Endothelial cell of umbilical vein (primary cell): ENCODE data around the gene ACLY. TPM values are rescaled to one million over a fixed set of nuclear protein-coding genes. Genes with fewer than 3 reads are reported as not detected.
A peak's percentile ranks its signal among the peaks of the same experiment; 100 is the strongest.

ENCODE experiments used
- BruUV-seq: library from RNA; stranded (reverse); fragments of 400-500 nt; replicated peaks from 2 replicates; lab custom pipeline; 2021; lab: Mats Ljungman, UMichigan
- CTCF ChIA-PET: fragments of 300-600, 350-600 bp; sonication (Branson Sonifier 250); formaldehyde crosslinking; loops from one replicate; lab custom pipeline; 2021; ENCODE audit warnings: antibody characterized with exemption, inconsistent platforms; lab: Charles Lee
- POLR2A ChIA-PET: fragments of 300-600, 350-600 bp; sonication (Branson Sonifier 250); formaldehyde crosslinking; loops from one replicate; lab custom pipeline; 2021; ENCODE audit warnings: antibody characterized with exemption, inconsistent platforms; lab: Charles Lee
- DNase-seq: peaks from one replicate; pipeline ENCODE4 v3.0.0-alpha.2; 2011; ENCODE audit warnings: low read depth, low spot score
- FAIRE-seq: peaks from 2 replicates; lab custom pipeline; 2011; peaks lifted over from hg19 to GRCh38; lab: Jason Lieb, UNC
- H2AFZ ChIP-seq: 2 replicates; pipeline ENCODE4 v1.6.0; 2012; ENCODE audit warnings: low read depth, low read length, control low read depth, inconsistent platforms
- H3K27ac ChIP-seq: 2 replicates; pipeline ENCODE4 v1.5.1; 2011; ENCODE audit warnings: low read depth, mild to moderate bottlenecking, control low read depth, low read length, moderate library complexity; ENCODE audit not compliant: insufficient read depth
- H3K27me3 ChIP-seq, 2 experiments: 2 replicates each; pipeline versions ENCODE4 v1.6.0 to v1.6.1; 2011; ENCODE audit warnings: low read length in 2 of 2, mixed read lengths in 1 of 2; ENCODE audit not compliant: control insufficient read depth in 2 of 2, insufficient read depth in 2 of 2
- H3K36me3 ChIP-seq, 2 experiments: 2 replicates in 1 of 2; 3 replicates in 1 of 2; pipeline ENCODE4 v1.5.1; 2011; ENCODE audit warnings: low read length in 2 of 2, mild to moderate bottlenecking in 1 of 2, moderate library complexity in 1 of 2; ENCODE audit not compliant: control insufficient read depth in 2 of 2, insufficient read depth in 2 of 2; ENCODE audit errors: extremely low read depth in 1 of 2
- H3K4me1 ChIP-seq: 3 replicates; pipeline ENCODE4 v1.5.1; 2011; ENCODE audit warnings: mild to moderate bottlenecking, low read length; ENCODE audit not compliant: control insufficient read depth, insufficient read depth; ENCODE audit errors: extremely low read depth
- H3K4me2 ChIP-seq: 2 replicates; pipeline ENCODE4 v1.6.1; 2011; ENCODE audit warnings: low read length, control low read depth, mixed read lengths; ENCODE audit not compliant: insufficient read depth
- H3K4me3 ChIP-seq, 3 experiments: fragments of 200-600 bp in 1 of 3; sonication (generic), shearing (Covaris generic) in 1 of 3; replicated peaks in 1 of 3; 2 replicates each; pipeline ENCODE4 v1.5.1; 2011 to 2016; ENCODE audit warnings: control low read depth in 3 of 3, low read length in 3 of 3, mild to moderate bottlenecking in 2 of 3, inconsistent platforms in 1 of 3, low read depth in 1 of 3, moderate library complexity in 1 of 3; ENCODE audit not compliant: insufficient read depth in 1 of 3
- H3K79me2 ChIP-seq: 2 replicates; pipeline ENCODE4 v1.6.0; 2012; ENCODE audit warnings: low read length, inconsistent platforms; ENCODE audit not compliant: control insufficient read depth, insufficient read depth
- H3K9ac ChIP-seq: replicated peaks from 2 replicates; pipeline ENCODE3; 2011; ENCODE audit warnings: low read length, control low read depth; ENCODE audit not compliant: insufficient read depth; ENCODE audit errors: extremely low read depth
- H3K9me1 ChIP-seq: replicated peaks from 3 replicates; pipeline ENCODE4 v1.6.0; 2011; ENCODE audit warnings: mild to moderate bottlenecking, low read length; ENCODE audit not compliant: control insufficient read depth, insufficient read depth; ENCODE audit errors: extremely low read depth
- H3K9me3 ChIP-seq: replicated peaks from 2 replicates; pipeline ENCODE4 v1.5.1; 2012; ENCODE audit warnings: low read length, inconsistent platforms; ENCODE audit not compliant: control insufficient read depth, insufficient read depth
- H4K20me1 ChIP-seq: replicated peaks from 2 replicates; pipeline ENCODE3; 2011; ENCODE audit warnings: mild to moderate bottlenecking, low read length; ENCODE audit not compliant: control insufficient read depth, insufficient read depth; ENCODE audit errors: extremely low read depth
- EZH2 ChIP-seq: IDR thresholded peaks from 2 replicates; pipeline ENCODE4 v1.6.1; 2012; ENCODE audit warnings: borderline replicate concordance, low read depth, mild to moderate bottlenecking, moderate library complexity, low read length, inconsistent platforms; ENCODE audit not compliant: severe bottlenecking
- FOS ChIP-seq: IDR thresholded peaks from 2 replicates; pipeline ENCODE4 v1.6.1; 2011; ENCODE audit warnings: mild to moderate bottlenecking, low read length, moderate library complexity, borderline replicate concordance; ENCODE audit not compliant: insufficient read depth
- GATA2 ChIP-seq: IDR thresholded peaks from 2 replicates; pipeline ENCODE4 v1.7.0; 2011; ENCODE audit warnings: low read depth, mild to moderate bottlenecking, moderate library complexity, mixed read lengths, low read length; ENCODE audit not compliant: insufficient read length, insufficient read depth
- JUN ChIP-seq: IDR thresholded peaks from 2 replicates; pipeline ENCODE4 v1.6.1; 2011; ENCODE audit warnings: borderline replicate concordance, low read depth; ENCODE audit not compliant: insufficient read length, insufficient read depth
- MYC ChIP-seq: IDR thresholded peaks from one replicate; pipeline ENCODE4 v1.6.1; 2011; ENCODE audit warnings: mild to moderate bottlenecking, low read depth, low read length
- POLR2A ChIP-seq: IDR thresholded peaks from 2 replicates; pipeline ENCODE4 v1.6.1; 2012; ENCODE audit warnings: low read depth, mild to moderate bottlenecking, control low read depth, low read length
- POLR2AphosphoS5 ChIP-seq: IDR thresholded peaks from 2 replicates; pipeline ENCODE4 v1.6.1; 2012; ENCODE audit warnings: low read depth, mild to moderate bottlenecking, control low read depth, low read length, moderate library complexity; ENCODE audit not compliant: insufficient read depth
- dilution Hi-C: fragments of 300-500 bp; cut with MboI; formaldehyde crosslinking; loops from one replicate; pipeline ENCODE4 v1.15.0; 2019; ENCODE audit warnings: low sequenced_read_pairs; ENCODE audit not compliant: extremely low pct_ligation_motif_present
- intact Hi-C: fragments of 100-400 bp; cut with micrococcal nuclease; formaldehyde crosslinking; loops from one replicate; pipeline ENCODE4 v1.10.0; 2022
- polyA plus RNA-seq, 4 experiments: library from polyadenylated mRNA; depleted of rRNA in 3 of 4; stranded (reverse) in 3 of 4; unstranded in 1 of 4; fragments of >200 nt; gene quantifications; 2 replicates each; pipeline versions ENCODE4 v1.2.1 to v1.2.3, GENCODE V29; 2011 to 2012; ENCODE audit warnings: missing spikeins in 1 of 4
- total RNA-seq: library from RNA; stranded (reverse); gene quantifications from 2 replicates; pipeline ENCODE4 v1.2.3, GENCODE V29; 2021
- TF ChIP-seq, protein P1 (sequence below): IDR thresholded peaks from 2 replicates; pipeline ENCODE4 v1.6.1; 2011; ENCODE audit not compliant: insufficient read depth, insufficient read length
- TF ChIP-seq, protein P2 (sequence below), 2 donors: IDR thresholded peaks; 1 replicate in 1 of 2; 2 replicates in 1 of 2; pipeline ENCODE4 v1.5.1; 2011; ENCODE audit warnings: low read length in 2 of 2, mild to moderate bottlenecking in 2 of 2, moderate library complexity in 2 of 2, control low read depth in 1 of 2, inconsistent platforms in 1 of 2, low read depth in 1 of 2; ENCODE audit not compliant: insufficient read depth in 1 of 2; ENCODE audit errors: extremely low read depth in 1 of 2

Gene ACLY
- total and polyA plus RNA-seq, 2 donors (not counting 3 experiments of a cell fraction or from before 2014, with no cell fraction given), result 174 to 324 TPM

DNA sequence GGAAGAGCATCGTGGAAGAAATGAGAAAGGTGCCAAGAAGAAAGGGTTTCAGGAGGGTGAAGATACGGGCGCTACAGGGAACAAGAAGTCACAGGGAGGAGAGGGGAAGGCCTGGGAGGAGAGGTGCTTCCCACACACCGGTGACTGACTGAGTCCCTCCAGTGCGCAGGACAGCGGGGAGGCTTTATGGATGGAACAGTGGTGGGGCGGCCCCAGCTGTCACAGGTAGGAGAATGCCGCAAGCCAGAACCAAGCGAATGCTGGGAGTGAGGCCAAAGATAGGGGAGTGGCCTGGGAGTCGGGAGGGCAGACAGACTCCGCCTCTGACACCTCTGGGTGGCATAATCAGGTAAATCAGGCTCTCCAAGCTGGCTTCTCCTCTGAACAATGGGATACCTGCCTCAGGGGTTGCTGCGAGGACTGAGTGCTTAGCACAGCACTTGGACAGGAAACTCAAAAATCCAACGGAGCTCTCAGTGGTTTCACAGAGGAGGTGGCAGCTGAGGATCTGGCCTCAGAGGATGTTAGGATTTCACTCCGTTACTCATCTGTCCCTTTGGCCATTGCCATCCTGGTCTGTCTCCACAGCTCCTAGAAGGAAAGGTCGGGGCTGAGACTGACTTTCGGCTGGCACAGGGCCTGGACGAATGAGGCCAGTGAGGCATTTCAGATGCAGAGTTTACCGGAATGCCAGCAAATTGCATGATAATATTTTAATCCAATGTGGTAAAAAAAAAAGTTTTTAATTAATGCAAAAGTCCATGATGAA lies 47.1 kb upstream of the ACLY start:
- ChIA-PET CTCF (interaction anchor here (0.7 to 7.6 kb wide), 9 partner anchors 10 to 216 kb away, joined by 3 to 74 read pairs (median 5); partner anchors contain the start of genes KAT2A and ODAD4), POLR2A (interaction anchor here (0.7 to 1.4 kb wide), 5 partner anchors 27 to 457 kb away, joined by 3 to 4 read pairs (median 3); partner anchors contain the start of genes CAVIN1, DNAJC7 and NKIRAS2)
- intact Hi-C loops (loop anchor here (5.0 kb wide), 1 partner anchor 51 kb away; the partner anchor contains the start of gene DNAJC7), dilution Hi-C loops (loop anchor here (25.0 kb wide), 1 partner anchor 146 kb away; the partner anchor contains the start of genes DHX58, HSPB9 and KAT2A)
- TF ChIP-seq FOS, result no peak
- TF ChIP-seq, protein P1, sequence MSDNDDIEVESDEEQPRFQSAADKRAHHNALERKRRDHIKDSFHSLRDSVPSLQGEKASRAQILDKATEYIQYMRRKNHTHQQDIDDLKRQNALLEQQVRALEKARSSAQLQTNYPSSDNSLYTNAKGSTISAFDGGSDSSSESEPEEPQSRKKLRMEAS, result no peak
- no peak for TF ChIP-seq JUN
- no peak for TF ChIP-seq GATA2
- TF ChIP-seq, protein P2, sequence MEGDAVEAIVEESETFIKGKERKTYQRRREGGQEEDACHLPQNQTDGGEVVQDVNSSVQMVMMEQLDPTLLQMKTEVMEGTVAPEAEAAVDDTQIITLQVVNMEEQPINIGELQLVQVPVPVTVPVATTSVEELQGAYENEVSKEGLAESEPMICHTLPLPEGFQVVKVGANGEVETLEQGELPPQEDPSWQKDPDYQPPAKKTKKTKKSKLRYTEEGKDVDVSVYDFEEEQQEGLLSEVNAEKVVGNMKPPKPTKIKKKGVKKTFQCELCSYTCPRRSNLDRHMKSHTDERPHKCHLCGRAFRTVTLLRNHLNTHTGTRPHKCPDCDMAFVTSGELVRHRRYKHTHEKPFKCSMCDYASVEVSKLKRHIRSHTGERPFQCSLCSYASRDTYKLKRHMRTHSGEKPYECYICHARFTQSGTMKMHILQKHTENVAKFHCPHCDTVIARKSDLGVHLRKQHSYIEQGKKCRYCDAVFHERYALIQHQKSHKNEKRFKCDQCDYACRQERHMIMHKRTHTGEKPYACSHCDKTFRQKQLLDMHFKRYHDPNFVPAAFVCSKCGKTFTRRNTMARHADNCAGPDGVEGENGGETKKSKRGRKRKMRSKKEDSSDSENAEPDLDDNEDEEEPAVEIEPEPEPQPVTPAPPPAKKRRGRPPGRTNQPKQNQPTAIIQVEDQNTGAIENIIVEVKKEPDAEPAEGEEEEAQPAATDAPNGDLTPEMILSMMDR (IDR thresholded peaks at IDR 0.05; ENCODE audit: extremely low read depth in 1 of 2, insufficient read depth in 1 of 2, low read depth in 1 of 2, low read length in 2 of 2), result no peak
- no peak for TF ChIP-seq EZH2
- no peak for TF ChIP-seq POLR2AphosphoS5
- no peak for TF ChIP-seq MYC
- no peak for TF ChIP-seq POLR2A
- Histone ChIP-seq H3K4me1 (peaks cover 18% of the 10 kb centered on the region), H3K4me3 (peak overlapping the region; percentile 50 to 80 (median 74)), H3K36me3 (peaks cover 2 to 7% of the 10 kb centered on the region in 2 experiments), H4K20me1 (no peaks in the 10 kb centered on the region), H3K9me3 (no peaks in the 10 kb centered on the region), H3K27ac (peak overlapping the region; percentile 26), H3K79me2 (peaks cover 22% of the 10 kb centered on the region), H3K9me1 (no peaks in the 10 kb centered on the region), H3K4me2 (peak overlapping the region; percentile 85), H3K27me3 (no peaks in the 10 kb centered on the region), H2AFZ (peak overlapping the region; percentile 82), H3K9ac (peak overlapping the region; percentile 79)
- no peak for DNase-seq
- BruUV-seq, result TSS peak; percentile 29
- peak; percentile 91 for FAIRE-seq
